Mesothelial cell of epicardium (in vitro differentiated cells): ENCODE results near the gene RFX3. TPM values are rescaled to one million over a fixed set of nuclear protein-coding genes. Genes with fewer than 3 reads are reported as not detected.
A peak's percentile ranks its signal among the peaks of the same experiment; 100 is the strongest.

ENCODE experiments used
- DNase-seq, 2 experiments: peaks; one replicate each; pipeline ENCODE4 v3.0.0; 2021; ENCODE audit warnings: low spot score in 2 of 2; ENCODE audit not compliant: unreplicated experiment in 2 of 2
- H3K27ac Mint-ChIP-seq: 2 replicates; pipeline ENCODE4 v1.8.0; 2021; ENCODE audit warnings: mixed read lengths
- H3K27me3 Mint-ChIP-seq: 2 replicates; pipeline ENCODE4 v1.8.0; 2021; ENCODE audit warnings: low read depth, mixed read lengths
- H3K36me3 Mint-ChIP-seq: 2 replicates; pipeline ENCODE4 v1.8.0; 2021; ENCODE audit warnings: mixed read lengths
- H3K4me1 Mint-ChIP-seq: 2 replicates; pipeline ENCODE4 v1.8.0; 2021; ENCODE audit warnings: mixed read lengths
- H3K4me3 Mint-ChIP-seq: 2 replicates; pipeline ENCODE4 v1.8.0; 2021; ENCODE audit warnings: mild to moderate bottlenecking, moderate library complexity, mixed read lengths
- H3K9me3 Mint-ChIP-seq: 2 replicates; pipeline ENCODE4 v1.8.0; 2021; ENCODE audit warnings: mixed read lengths
- total RNA-seq: library from RNA; stranded (reverse); gene quantifications from 3 replicates; pipeline ENCODE4 v1.2.1, GENCODE V29; 2021
- TF ChIP-seq, protein P1 (sequence below): fragments of 200-600 bp; sonication (generic); IDR thresholded peaks from one replicate; pipeline ENCODE4 v1.5.0; 2021; ENCODE audit warnings: antibody characterized with exemption; ENCODE audit not compliant: unreplicated experiment

Gene RFX3
- total RNA-seq, 1 donor from 2014 or later = 42.5 TPM

DNA sequence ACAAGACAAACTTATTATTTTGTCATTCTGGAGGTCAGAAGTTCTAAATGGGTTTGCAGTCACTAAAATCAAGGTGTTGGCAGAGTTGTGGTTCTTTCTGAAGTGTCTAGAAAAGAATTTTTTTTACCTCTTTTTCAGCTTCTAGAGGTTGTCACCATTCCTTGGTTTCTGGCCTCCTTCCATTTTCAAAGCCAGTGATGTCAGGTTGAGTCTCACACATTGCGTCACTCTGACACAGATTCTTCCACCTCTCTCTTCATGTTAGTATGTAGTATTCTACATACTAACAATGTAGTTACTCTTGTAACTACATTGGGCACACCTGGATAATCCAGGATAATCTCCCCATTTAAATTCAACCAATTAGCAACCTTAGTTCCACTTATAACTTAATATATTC lies 290.3 kb downstream of the RFX3 start:
- H3K27ac Mint-ChIP-seq = no peak overlapping the region
- H3K4me3 Mint-ChIP-seq = no peak overlapping the region
- no peak for DNase-seq
- H3K4me1 Mint-ChIP-seq = no peaks in the 10 kb centered on the region
- H3K9me3 Mint-ChIP-seq = no peaks in the 10 kb centered on the region
- H3K36me3 Mint-ChIP-seq = peaks cover 18% of the 10 kb centered on the region
- no peaks in the 10 kb centered on the region for H3K27me3 Mint-ChIP-seq
- TF ChIP-seq, protein P1, sequence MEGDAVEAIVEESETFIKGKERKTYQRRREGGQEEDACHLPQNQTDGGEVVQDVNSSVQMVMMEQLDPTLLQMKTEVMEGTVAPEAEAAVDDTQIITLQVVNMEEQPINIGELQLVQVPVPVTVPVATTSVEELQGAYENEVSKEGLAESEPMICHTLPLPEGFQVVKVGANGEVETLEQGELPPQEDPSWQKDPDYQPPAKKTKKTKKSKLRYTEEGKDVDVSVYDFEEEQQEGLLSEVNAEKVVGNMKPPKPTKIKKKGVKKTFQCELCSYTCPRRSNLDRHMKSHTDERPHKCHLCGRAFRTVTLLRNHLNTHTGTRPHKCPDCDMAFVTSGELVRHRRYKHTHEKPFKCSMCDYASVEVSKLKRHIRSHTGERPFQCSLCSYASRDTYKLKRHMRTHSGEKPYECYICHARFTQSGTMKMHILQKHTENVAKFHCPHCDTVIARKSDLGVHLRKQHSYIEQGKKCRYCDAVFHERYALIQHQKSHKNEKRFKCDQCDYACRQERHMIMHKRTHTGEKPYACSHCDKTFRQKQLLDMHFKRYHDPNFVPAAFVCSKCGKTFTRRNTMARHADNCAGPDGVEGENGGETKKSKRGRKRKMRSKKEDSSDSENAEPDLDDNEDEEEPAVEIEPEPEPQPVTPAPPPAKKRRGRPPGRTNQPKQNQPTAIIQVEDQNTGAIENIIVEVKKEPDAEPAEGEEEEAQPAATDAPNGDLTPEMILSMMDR = no peak

DNA sequence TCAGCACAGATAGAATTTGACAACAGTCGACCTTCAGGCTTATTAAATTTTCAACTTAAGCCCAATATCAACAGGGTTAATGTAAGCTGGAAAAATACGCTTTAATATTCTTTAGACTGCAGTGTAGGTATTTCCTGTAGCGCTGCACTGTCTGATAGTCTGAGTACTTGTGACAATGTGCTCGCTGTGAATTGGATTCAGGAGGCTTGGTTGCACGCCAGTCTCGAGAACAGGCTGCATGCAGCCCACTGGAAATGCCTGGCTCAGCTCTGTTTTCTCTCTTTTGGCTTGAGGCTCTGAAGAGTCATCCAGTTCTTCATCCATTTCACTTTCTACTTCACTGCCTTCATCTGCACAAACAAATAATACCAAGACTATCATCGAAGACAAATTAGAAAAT lies 300.9 kb downstream of the RFX3 start:
- Mint-ChIP-seq H3K27me3 (no peaks in the 10 kb centered on the region), H3K4me3 (no peak overlapping the region), H3K4me1 (peaks cover 17% of the 10 kb centered on the region), H3K36me3 (peaks cover 13% of the 10 kb centered on the region), H3K27ac (peak overlapping the region; percentile 7), H3K9me3 (no peaks in the 10 kb centered on the region)
- DNase-seq = no peak
- TF ChIP-seq, protein P1 = no peak

DNA sequence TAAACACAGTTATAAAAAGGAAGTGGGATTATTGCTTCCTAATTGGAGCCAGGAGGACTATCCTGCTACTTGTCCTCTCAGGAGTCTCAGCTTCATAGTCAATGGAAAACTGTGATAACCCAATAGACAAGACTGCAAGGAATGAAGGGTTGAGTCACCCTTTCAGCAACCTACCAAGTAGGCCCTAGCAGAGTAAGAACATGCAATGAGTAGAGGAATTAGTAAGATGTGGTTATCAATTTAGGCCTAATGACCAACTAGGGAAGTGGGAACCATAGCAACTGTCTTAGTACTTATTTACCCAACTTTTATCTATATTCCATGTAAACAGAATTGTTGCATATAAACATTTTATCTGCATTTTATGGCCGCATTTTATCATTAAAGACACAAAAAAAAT lies 310.1 kb downstream of the RFX3 start:
- Mint-ChIP-seq H3K27me3 (peaks cover 3% of the 10 kb centered on the region), H3K36me3 (no peaks in the 10 kb centered on the region), H3K27ac (no peak overlapping the region), H3K4me1 (peaks cover 3% of the 10 kb centered on the region), H3K4me3 (no peak overlapping the region), H3K9me3 (peaks cover 10% of the 10 kb centered on the region)
- TF ChIP-seq, protein P1 = no peak
- no peak for DNase-seq

DNA sequence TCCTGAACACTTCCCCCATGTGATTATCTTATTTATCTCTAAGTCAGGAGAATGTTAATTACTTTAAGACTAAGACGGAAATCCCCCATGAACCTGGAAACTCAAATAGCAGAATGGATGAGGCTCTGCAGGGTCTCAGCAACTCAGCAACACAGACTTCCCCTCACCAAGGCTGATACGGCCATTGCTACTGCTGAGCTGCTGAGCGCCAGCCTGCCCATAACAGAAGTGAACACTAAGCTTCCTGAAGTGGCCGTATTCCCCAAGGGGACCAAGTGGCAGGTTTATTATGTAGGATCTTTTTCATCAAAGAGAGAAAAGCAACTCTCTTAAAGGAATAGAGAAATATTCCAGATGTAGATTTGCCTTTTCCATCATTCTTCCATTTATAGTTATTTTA lies 311.1 kb downstream of the RFX3 start:
- Mint-ChIP-seq H3K27ac (no peak overlapping the region), H3K4me3 (no peak overlapping the region), H3K36me3 (no peaks in the 10 kb centered on the region), H3K9me3 (peaks cover 10% of the 10 kb centered on the region), H3K27me3 (peaks cover 3% of the 10 kb centered on the region), H3K4me1 (peaks cover 3% of the 10 kb centered on the region)
- TF ChIP-seq, protein P1 = no peak
- DNase-seq = no peak

DNA sequence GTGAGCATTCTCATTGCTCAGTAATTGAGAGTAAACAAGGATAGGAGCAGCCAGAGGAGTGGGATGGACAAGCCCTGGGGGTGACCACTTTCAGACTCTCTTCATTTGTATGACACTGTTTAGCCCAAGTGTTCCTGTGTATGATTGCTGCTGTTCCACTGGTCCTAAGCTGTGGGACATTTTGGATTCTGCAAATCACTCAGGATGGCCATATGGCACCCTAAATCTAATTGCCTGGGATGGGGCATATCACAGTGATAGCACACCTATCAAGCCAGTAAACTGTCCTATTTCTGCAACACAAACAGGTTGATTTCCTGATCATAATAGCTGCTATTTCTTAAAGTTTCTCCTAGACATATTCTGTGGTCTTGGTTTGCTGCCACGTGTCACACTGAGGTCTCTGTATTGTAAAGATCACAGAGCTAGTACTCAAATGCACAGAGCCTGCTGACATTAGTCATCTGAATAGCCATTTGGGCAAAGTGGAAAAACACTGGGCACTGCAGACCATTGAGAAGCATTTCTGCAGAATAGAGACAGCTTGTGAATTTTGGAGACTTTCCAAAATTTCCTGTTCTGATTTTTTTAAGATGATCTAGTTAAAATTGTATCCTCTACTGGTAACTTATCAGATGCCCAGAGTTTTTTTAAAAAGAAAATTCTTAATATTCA lies 320.2 kb downstream of the RFX3 start:
- H3K27ac Mint-ChIP-seq = no peak overlapping the region
- no peaks in the 10 kb centered on the region for H3K36me3 Mint-ChIP-seq
- TF ChIP-seq, protein P1 = no peak
- no peak for DNase-seq
- no peaks in the 10 kb centered on the region for H3K4me1 Mint-ChIP-seq
- no peak overlapping the region for H3K4me3 Mint-ChIP-seq
- H3K27me3 Mint-ChIP-seq = peaks cover 4% of the 10 kb centered on the region
- peaks cover 5% of the 10 kb centered on the region for H3K9me3 Mint-ChIP-seq
